PFSK-1 (cell line): ENCODE data around the gene SLC27A3.

Experiments
- FOXP2 ChIP-seq: optimal IDR thresholded peaks from 2 replicates; pipeline ENCODE3; 2011; ENCODE audit warnings: borderline replicate concordance, control low read depth, inconsistent platforms; ENCODE audit not compliant: insufficient read depth; ENCODE audit errors: extremely low read length, extremely low read depth
- POLR2AphosphoS5 ChIP-seq: IDR thresholded peaks from 2 replicates; pipeline ENCODE4 v1.6.1; 2012; ENCODE audit warnings: low read depth, mild to moderate bottlenecking, control low read depth, low read length, moderate library complexity
- REST ChIP-seq, 2 experiments: IDR thresholded peaks; 2 replicates each; pipeline versions ENCODE4 v1.6.1 to v1.8.0; 2011 to 2012; ENCODE audit warnings: low read depth in 2 of 2, low read length in 2 of 2, control low read depth in 1 of 2, inconsistent platforms in 1 of 2, mild to moderate bottlenecking in 1 of 2, moderate library complexity in 1 of 2; ENCODE audit not compliant: insufficient read depth in 1 of 2
- SIN3A ChIP-seq: IDR thresholded peaks from 2 replicates; pipeline ENCODE4 v1.6.1; 2012; ENCODE audit warnings: mild to moderate bottlenecking, low read length, moderate library complexity, borderline replicate concordance; ENCODE audit not compliant: insufficient read depth
- TAF1 ChIP-seq: IDR thresholded peaks from 2 replicates; pipeline ENCODE4 v1.6.1; 2012; ENCODE audit warnings: low read length, control low read depth, borderline replicate concordance; ENCODE audit not compliant: insufficient read depth

The SLC27A3 gene

GRCh38 chr1:153783233-153784190 is 8.3 kb downstream of the SLC27A3 start:
- TF ChIP-seq REST (IDR thresholded peaks at IDR 0.05; ENCODE audit: insufficient read depth in 1 of 2, low read depth in 2 of 2, low read length in 2 of 2) (no peak; a peak in 1 of 4 replicates), FOXP2 (peak; percentile 60), SIN3A (0 out of 2 replicates have a peak, but pooled peaks have one; percentile 12), POLR2AphosphoS5 (peak; percentile 97), TAF1 (peak; percentile 68; the same call in 1 of the 2 replicates)

GRCh38 chr1:153786038-153786790 is 11.0 kb downstream of the SLC27A3 start:
- TF ChIP-seq POLR2AphosphoS5 (no peak), SIN3A (no peak), REST (IDR thresholded peaks at IDR 0.05; ENCODE audit: insufficient read depth in 1 of 2, low read depth in 2 of 2, low read length in 2 of 2) (no peak), FOXP2 (no peak), TAF1 (no peak)

GRCh38 chr1:153789478-153790034 is 14.3 kb downstream of the SLC27A3 start:
- TF ChIP-seq POLR2AphosphoS5 (no peak), REST (IDR thresholded peaks at IDR 0.05; ENCODE audit: insufficient read depth in 1 of 2, low read depth in 2 of 2, low read length in 2 of 2) (no peak), TAF1 (no peak), SIN3A (no peak)

GRCh38 chr1:153790313-153790965 is 15.2 kb downstream of the SLC27A3 start:
- no peak for TF ChIP-seq SIN3A
- TF ChIP-seq REST (IDR thresholded peaks at IDR 0.05; ENCODE audit: insufficient read depth in 1 of 2, low read depth in 2 of 2, low read length in 2 of 2) = no peak
- no peak for TF ChIP-seq TAF1
- no peak for TF ChIP-seq FOXP2
- TF ChIP-seq POLR2AphosphoS5 = no peak
